Islet precursor cell (in vitro differentiated cells): ENCODE measurements around the gene PRKCA.

Source experiments
- DNase-seq: peaks from one replicate; pipeline ENCODE4 v3.0.0-alpha.2; 2018

PRKCA gene

GRCh38 chr17:66493283-66494019 lies 191.0 kb downstream of the PRKCA start:
- no peak for DNase-seq

- peak; percentile 77 for DNase-seq
Measured at GRCh38 chr17:66494023-66494803, 191.8 kb downstream of the PRKCA start.

- no peak for DNase-seq
Measured at GRCh38 chr17:66495035-66495434, 192.6 kb downstream of the PRKCA start.

GRCh38 chr17:66496306-66496705 lies 193.9 kb downstream of the PRKCA start:
- no peak for DNase-seq

DNA sequence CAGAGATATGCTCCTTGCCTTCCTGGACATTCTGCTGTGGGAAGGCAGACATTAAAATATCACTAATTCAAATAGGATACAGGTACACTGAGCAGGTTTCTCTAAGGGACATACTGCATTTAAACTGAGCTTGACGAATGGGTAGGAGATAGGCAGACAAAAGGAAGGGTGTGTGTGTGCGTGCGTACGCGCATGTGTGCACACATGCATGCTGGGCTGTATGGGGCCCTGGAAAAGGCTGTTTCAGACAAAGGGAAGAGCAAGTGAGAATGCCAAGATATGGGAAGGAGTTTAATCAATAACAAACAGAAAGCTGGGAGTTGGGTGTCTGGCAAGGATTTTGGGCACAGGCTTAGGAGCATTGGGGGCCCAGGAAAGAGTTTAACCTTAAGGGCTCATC lies 196.2 kb downstream of the PRKCA start:
- DNase-seq: no peak

GRCh38 chr17:66506641-66507040 lies 204.2 kb downstream of the PRKCA start:
- no peak for DNase-seq

- DNase-seq: no peak
Measured at GRCh38 chr17:66507103-66507923, 204.9 kb downstream of the PRKCA start.

GRCh38 chr17:66507982-66508760 lies 205.8 kb downstream of the PRKCA start:
- no peak for DNase-seq

DNA sequence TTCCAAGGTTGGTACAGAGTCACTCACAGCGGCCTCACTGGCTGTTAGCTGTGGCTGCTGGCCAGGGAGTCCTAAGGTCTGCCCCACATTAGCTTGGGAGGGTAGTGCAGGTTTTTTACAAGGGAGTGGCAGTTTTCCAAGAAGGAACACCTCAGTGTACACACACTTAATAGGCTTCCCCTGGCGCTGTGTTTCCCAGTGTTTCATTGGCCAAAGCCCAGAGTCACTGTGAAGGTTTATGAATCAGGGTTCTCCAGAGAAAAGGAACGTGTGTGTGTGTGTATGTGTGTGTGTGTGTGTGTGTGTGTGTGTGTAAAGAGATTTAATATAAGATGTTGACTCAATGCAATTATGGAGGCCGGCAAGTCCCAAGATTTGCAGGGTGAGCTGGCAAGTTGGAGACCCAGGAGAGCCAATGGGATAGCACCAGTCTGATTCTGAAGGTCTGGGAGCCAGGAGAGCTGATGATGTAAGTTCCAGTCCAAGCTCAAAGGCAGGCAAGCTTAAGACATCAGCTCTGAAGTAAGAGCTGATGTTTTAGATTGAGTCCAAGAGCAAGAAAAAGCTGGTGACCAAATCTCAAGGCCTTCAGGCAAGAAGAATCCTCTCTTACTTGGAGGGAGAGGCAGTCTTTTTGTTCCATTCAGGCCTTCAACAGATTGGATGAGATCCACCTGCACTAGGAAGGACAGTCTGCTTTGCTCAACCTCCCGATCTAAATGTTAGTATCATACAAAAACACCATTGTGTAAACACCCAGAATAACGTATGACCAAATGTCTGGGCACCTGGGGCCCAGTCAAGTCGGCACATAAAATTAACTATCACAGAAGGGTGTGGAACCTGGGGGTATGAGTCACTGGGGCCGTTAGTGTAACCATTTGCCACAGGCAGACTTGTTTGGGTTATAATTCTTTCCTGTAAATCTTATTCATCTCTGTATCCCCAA lies 206.8 kb downstream of the PRKCA start:
- peak; percentile 86 for DNase-seq

GRCh38 chr17:66509926-66510325 lies 207.5 kb downstream of the PRKCA start:
- no peak for DNase-seq

- no peak for DNase-seq
Measured at GRCh38 chr17:66511135-66511534, 208.7 kb downstream of the PRKCA start.

DNA sequence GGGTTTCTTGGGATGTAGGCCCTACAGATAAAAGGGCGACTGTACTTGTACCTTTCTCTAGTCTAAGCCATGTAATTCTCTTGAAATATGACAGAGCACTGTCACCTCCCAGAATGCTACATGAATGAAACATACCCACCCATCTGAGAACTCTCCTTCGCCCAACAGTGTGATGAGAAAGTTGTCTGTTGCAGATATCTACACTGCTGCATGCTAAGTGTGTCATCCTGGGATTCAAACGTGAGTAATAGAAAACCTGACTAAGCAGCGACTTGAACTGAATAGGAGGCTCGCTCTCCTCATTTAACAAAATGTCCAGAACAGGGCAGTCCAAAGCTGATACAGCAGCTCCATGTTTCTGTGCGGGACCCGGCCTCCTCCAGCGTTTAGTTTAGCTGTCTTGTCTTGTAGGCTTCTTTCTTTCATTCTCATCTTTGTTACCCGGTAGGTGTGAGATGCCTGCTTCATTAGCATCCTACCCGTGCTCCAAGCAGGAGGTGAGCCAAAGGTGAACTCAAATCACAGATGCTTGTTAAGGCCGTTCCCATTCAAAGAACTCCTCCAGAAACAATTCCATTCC lies 211.9 kb downstream of the PRKCA start:
- no peak for DNase-seq

DNA sequence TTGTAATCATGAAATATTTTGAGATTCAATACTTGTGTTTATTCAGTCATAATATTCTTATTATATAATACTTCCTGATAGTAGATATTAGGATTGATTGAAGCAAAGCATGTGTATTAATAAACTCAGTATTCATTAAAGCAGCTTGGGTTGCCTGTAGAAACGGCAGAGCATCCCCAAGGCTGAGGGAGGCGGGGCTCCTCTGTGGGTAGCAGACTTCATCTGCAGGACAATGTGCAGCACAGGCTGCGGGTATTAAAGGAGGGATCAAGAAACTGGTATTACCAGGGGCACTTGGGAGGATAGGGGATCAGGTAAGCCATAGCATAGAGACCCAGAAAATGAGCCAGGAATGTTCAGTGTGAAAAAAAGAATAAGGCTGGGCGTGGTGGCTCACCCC lies 213.6 kb downstream of the PRKCA start:
- DNase-seq: no peak

DNA sequence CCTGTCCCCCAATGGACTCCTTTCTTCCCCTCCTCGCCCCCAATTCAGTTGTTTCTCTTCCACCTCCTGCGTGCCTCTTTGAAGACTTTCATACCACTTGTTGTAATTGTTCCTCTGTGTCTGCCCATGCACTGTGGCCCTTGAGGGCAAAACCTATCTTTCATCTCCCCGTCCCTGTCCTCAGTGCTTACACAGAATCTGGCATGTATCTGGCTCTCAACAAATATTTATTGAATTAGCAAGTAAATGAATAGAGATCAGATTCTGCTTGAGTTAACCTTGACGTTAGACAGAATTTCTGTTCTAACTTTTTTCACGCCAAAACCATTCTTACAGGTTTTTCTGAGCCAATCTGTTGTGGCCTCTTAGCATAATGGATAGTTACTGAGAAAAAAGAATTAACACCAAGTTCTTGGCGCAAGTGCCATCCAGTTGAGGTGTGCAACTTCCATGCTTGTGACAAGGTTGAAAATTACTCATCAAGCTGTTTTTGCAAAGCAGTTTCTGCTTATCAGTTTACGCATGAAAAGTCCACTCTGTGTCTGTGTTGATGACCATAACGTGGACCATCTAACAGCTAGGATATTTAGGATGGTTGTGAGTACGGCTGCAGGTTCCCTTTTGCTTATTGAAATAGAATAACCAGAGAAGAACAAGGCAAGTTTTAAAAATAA lies 215.1 kb downstream of the PRKCA start:
- DNase-seq: no peak

DNA sequence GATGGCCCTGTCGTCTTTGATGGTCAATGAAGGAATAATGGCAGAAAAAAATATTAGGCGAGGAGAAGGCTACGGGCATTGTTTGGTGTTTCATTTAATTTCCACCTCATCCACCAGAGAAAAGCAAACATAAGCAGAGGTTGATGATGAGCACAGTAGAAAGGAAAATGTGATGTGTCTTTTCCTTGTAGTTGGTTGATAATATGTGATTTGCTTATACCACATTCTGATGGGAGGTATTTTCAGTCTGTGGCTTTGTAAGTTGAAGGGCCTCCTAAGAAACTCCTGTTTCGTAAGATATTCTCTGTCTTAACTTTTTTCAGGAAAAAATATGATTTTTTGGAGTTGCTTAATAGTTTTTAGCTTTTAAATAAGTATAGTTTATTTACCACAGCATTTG lies 215.7 kb downstream of the PRKCA start:
- DNase-seq: no peak

- DNase-seq: no peak
Measured at GRCh38 chr17:66518677-66519076, 216.3 kb downstream of the PRKCA start.

DNA sequence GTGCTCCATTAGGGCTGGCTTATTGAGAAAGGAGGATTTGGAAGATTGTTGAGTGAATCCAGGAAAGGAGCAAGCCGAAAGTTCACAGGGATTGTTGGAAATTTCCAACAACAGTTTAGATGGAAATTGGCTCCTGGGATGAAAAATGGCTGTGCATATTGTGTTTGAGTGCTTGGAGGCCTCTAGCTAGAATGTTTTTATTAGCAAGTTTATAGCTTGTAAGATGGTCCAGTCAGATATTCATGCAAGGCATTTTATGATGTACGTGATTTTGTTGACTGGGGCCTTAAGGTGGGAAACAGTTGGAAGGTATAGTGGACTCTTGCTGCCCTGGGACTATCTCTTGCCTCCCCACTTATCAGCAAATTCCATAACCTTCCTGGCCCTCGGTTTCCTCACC lies 216.7 kb downstream of the PRKCA start:
- DNase-seq: no peak

DNA sequence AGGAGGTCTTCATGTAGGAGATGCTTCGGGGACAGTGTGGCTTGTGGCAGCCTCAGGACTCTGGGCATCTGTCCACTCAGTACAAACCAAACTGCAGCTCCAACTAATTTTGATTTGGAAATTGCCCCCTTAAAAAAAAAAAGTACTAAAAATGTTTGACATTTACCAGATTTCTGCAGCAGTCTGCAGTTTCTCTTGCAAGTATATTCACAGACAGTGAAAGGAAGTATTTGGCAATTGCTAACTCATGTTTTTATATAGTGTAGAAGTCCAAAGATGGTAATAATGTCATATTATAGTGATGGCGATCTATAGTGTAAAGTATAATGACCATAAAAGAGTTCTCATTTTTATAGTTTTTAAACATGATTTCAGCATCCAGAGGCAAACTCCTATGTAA lies 218.6 kb downstream of the PRKCA start:
- peak; percentile 13 for DNase-seq

GRCh38 chr17:66522591-66523272 lies 220.3 kb downstream of the PRKCA start:
- peak; percentile 53 for DNase-seq
